ENCODE results near the gene TDRD7. TPM values are rescaled to one million over a fixed set of nuclear protein-coding genes. Genes with fewer than 3 reads are reported as not detected.

TDRD7 gene
- total and polyA plus RNA-seq, 4 donors, result 12.1 to 20.6 (median 15.1) TPM

DNA sequence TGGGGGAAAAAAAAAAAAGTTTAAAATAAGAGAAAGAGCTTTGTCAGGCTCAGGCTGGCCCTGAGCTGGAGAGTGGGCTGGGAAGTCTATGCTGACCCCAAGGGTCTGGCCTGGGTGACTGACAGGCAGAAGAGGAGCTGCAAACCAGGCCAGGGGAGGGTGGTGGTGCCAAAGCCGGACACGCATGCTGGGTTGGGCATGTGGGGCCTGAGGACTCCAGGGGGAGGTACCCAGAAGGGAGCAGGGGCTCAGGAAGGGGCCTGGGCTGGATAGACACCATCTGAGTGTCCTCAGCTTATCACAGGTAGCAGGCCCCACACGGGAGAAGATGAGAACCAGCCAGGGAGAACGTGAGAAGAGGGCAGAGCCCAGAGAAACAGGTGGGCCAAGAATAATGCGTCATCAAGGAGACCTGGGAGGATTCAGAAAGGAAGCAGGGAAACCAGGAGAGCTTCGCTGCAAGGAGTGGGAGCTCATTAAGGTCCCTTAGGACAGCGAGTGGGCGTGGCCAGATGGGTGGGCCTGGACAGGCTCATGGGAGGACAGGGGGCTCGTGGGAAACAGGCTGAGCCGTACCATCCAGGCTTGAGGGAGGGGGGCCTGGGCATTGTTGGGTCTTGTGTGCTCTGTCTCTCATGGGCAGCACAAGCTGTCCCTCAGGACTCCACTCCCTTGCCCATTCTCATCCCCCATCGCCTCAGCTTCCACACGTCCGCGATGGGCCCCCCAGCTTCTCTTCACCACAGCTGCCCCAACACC lies 105.6 kb downstream of the TDRD7 start:
- H3K4me3 ChIP-seq (ENCODE audit: low read depth, low read length), result no peak overlapping the region
- H3K4me1 ChIP-seq (ENCODE audit: control insufficient read depth, insufficient read depth, low read length), result peaks cover 15% of the 10 kb centered on the region
- WGBS (ENCODE audit: insufficient coverage), result 84% methylated on average over 10 of the region's 14 CpGs
- no peak overlapping the region for H3K27ac ChIP-seq (ENCODE audit: low read depth, low read length)
- no peaks in the 10 kb centered on the region for H3K9me3 ChIP-seq (ENCODE audit: control insufficient read depth, insufficient read depth, low read length)
- H3K36me3 ChIP-seq (ENCODE audit: control insufficient read depth, insufficient read depth, low read length), result peaks cover 3% of the 10 kb centered on the region
- no peak for DNase-seq (ENCODE audit: low read depth in 4 of 6, low spot score in 6 of 6)
- H3K27me3 ChIP-seq (ENCODE audit: control insufficient read depth, insufficient read depth, low read length), result peaks cover 2% of the 10 kb centered on the region

DNA sequence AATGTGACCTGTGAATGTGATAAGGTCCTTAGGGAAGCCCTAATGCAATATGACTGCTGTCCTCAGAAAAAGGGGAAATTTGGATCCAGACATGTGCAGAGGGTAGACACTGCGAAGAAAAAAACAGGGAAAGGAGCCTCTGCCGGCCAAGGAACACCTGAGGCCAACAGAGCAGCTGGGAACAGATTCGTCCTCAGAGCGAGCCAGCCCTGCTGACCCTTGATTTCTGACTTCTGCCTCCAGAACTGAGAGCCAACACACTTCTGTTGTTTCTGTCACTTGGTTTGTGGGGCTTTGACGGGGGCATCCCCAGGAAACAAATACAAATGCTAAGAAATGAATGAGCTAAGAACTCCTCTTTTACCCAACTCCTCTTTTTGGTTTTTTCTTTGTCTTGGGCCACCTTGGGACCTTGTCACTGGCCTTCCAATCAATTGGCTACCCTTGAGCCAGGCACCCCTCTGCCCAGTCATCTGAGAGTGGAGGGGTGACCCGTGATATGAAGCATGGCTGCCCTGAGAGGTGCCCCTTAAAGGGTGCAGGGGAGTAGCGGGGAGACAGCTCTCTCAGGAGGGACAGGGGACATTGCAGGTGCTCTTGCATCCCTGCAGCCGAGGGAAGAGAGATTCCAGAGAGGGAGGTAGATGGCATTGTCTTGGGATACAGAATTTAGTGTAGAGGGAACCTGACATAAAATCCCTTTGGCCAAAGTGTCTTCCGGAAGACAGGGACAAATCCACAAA lies 106.4 kb downstream of the TDRD7 start:
- H3K27me3 ChIP-seq (ENCODE audit: control insufficient read depth, insufficient read depth, low read length), result peaks cover 2% of the 10 kb centered on the region
- peaks cover 15% of the 10 kb centered on the region for H3K4me1 ChIP-seq (ENCODE audit: control insufficient read depth, insufficient read depth, low read length)
- DNase-seq (ENCODE audit: low read depth in 4 of 6, low spot score in 6 of 6), result no peak
- WGBS (ENCODE audit: insufficient coverage), result 95% methylated on average over 7 of the region's 9 CpGs
- peaks cover 3% of the 10 kb centered on the region for H3K36me3 ChIP-seq (ENCODE audit: control insufficient read depth, insufficient read depth, low read length)
- no peak overlapping the region for H3K27ac ChIP-seq (ENCODE audit: low read depth, low read length)
- no peaks in the 10 kb centered on the region for H3K9me3 ChIP-seq (ENCODE audit: control insufficient read depth, insufficient read depth, low read length)
- no peak overlapping the region for H3K4me3 ChIP-seq (ENCODE audit: low read depth, low read length)

GRCh38 chr9:97518909-97519307 lies 107.0 kb downstream of the TDRD7 start:
- no peaks in the 10 kb centered on the region for H3K9me3 ChIP-seq (ENCODE audit: control insufficient read depth, insufficient read depth, low read length)
- no peak overlapping the region for H3K4me3 ChIP-seq (ENCODE audit: low read depth, low read length)
- peak in 2 of 6 donors; percentile 30 to 78 for DNase-seq (ENCODE audit: low read depth in 4 of 6, low spot score in 6 of 6)
- H3K27ac ChIP-seq (ENCODE audit: low read depth, low read length), result no peak overlapping the region
- 40% methylated on average over 5 of the region's 6 CpGs for WGBS (ENCODE audit: insufficient coverage)
- peaks cover 15% of the 10 kb centered on the region for H3K4me1 ChIP-seq (ENCODE audit: control insufficient read depth, insufficient read depth, low read length)
- H3K36me3 ChIP-seq (ENCODE audit: control insufficient read depth, insufficient read depth, low read length), result peaks cover 3% of the 10 kb centered on the region
- H3K27me3 ChIP-seq (ENCODE audit: control insufficient read depth, insufficient read depth, low read length), result peaks cover 2% of the 10 kb centered on the region

- WGBS (ENCODE audit: insufficient coverage), result 94% methylated on average over 8 of the region's 11 CpGs
- Histone ChIP-seq H3K4me1 (ENCODE audit: control insufficient read depth, insufficient read depth, low read length) (peaks cover 15% of the 10 kb centered on the region), H3K27ac (ENCODE audit: low read depth, low read length) (no peak overlapping the region)
These were observed 107.6 kb downstream of the TDRD7 start for GRCh38 chr9:97519441-97519970.

DNA sequence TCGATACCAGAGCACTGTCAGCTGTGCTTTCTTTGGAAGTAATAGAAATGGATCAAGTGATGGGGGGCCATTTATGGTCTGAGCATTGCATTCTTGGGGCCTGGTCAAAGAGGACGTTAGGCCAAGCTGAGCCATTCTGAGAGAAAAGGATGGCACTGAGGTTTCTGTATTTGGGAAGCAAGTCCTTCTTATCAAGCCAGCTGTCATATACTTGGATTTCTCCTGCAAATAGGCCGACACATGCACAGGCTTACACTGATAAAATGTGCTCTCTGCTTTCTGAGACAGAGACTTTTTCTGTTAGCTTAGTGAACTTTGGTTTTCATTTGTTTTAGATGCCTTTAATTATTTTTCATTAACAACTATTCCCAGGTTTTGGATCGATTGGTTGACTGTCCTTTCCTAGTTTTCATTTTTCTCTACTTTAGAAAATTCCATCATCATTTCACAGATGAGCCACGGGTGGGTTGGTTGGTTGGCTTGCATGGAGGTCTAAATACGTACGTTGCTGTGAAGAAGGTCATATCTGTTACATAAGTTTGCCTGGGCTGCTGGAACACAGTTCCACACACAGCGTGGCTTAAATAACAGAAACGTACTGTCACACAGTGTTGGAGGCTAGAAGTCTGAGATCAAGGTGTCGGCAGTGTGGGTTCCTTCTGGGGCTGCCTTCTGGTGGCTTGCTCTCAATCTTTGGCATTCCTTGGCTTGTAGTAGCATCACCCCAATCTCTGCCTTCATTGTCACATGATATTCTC lies 109.9 kb downstream of the TDRD7 start:
- peaks cover 15% of the 10 kb centered on the region for H3K4me1 ChIP-seq (ENCODE audit: control insufficient read depth, insufficient read depth, low read length)
- H3K36me3 ChIP-seq (ENCODE audit: control insufficient read depth, insufficient read depth, low read length), result peaks cover 3% of the 10 kb centered on the region
- peaks cover 2% of the 10 kb centered on the region for H3K27me3 ChIP-seq (ENCODE audit: control insufficient read depth, insufficient read depth, low read length)
- 91% methylated on average over 7 of the region's 10 CpGs for WGBS (ENCODE audit: insufficient coverage)
- H3K9me3 ChIP-seq (ENCODE audit: control insufficient read depth, insufficient read depth, low read length), result no peaks in the 10 kb centered on the region
- no peak for DNase-seq (ENCODE audit: low read depth in 4 of 6, low spot score in 6 of 6)
- H3K27ac ChIP-seq (ENCODE audit: low read depth, low read length), result no peak overlapping the region
- no peak overlapping the region for H3K4me3 ChIP-seq (ENCODE audit: low read depth, low read length)

More at GRCh38 chr9:97519441-97519970, 107.6 kb downstream of the TDRD7 start:
- Histone ChIP-seq H3K9me3 (ENCODE audit: control insufficient read depth, insufficient read depth, low read length) (no peaks in the 10 kb centered on the region), H3K27me3 (ENCODE audit: control insufficient read depth, insufficient read depth, low read length) (peaks cover 2% of the 10 kb centered on the region), H3K36me3 (ENCODE audit: control insufficient read depth, insufficient read depth, low read length) (peaks cover 3% of the 10 kb centered on the region), H3K4me3 (ENCODE audit: low read depth, low read length) (no peak overlapping the region)
- DNase-seq (ENCODE audit: low read depth in 4 of 6, low spot score in 6 of 6), result no peak

GRCh38 chr9:97524424-97524823 lies 112.5 kb downstream of the TDRD7 start:
- no peaks in the 10 kb centered on the region for H3K9me3 ChIP-seq (ENCODE audit: control insufficient read depth, insufficient read depth, low read length)
- peaks cover 13% of the 10 kb centered on the region for H3K4me1 ChIP-seq (ENCODE audit: control insufficient read depth, insufficient read depth, low read length)
- 100% methylated on average over 1 of the region's 4 CpGs for WGBS (ENCODE audit: insufficient coverage)
- H3K36me3 ChIP-seq (ENCODE audit: control insufficient read depth, insufficient read depth, low read length), result peaks cover 8% of the 10 kb centered on the region
- H3K27me3 ChIP-seq (ENCODE audit: control insufficient read depth, insufficient read depth, low read length), result no peaks in the 10 kb centered on the region
- no peak overlapping the region for H3K27ac ChIP-seq (ENCODE audit: low read depth, low read length)
- H3K4me3 ChIP-seq (ENCODE audit: low read depth, low read length), result no peak overlapping the region
- no peak for DNase-seq (ENCODE audit: low read depth in 4 of 6, low spot score in 6 of 6)

DNA sequence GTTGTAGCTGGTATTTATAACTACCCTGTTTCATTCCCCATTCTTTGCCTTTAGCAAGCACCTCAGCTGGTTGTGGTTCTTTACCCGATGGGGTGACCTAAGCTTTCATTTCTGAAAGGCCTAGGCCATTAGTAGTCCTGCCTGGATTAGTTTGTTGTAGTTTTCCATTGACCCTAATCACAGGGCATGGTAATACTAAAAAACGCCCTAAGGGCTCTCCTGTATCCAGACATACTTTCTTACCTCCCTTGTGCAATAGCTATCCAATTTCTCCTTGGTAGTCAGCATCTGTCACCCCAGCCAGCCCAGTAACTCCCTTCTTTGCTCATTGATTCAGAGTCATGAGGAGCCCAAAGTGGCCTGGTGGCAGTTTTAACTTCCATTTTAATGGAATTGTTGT lies 113.6 kb downstream of the TDRD7 start:
- Histone ChIP-seq H3K36me3 (ENCODE audit: control insufficient read depth, insufficient read depth, low read length) (peaks cover 8% of the 10 kb centered on the region), H3K4me3 (ENCODE audit: low read depth, low read length) (no peak overlapping the region), H3K9me3 (ENCODE audit: control insufficient read depth, insufficient read depth, low read length) (no peaks in the 10 kb centered on the region), H3K4me1 (ENCODE audit: control insufficient read depth, insufficient read depth, low read length) (peaks cover 11% of the 10 kb centered on the region), H3K27ac (ENCODE audit: low read depth, low read length) (no peak overlapping the region), H3K27me3 (ENCODE audit: control insufficient read depth, insufficient read depth, low read length) (no peaks in the 10 kb centered on the region)
- no peak for DNase-seq (ENCODE audit: low read depth in 4 of 6, low spot score in 6 of 6)
- WGBS (ENCODE audit: insufficient coverage), result 100% methylated on average over 1 of the region's 2 CpGs

GRCh38 chr9:97526895-97527575 lies 115.1 kb downstream of the TDRD7 start:
- no peaks in the 10 kb centered on the region for H3K27me3 ChIP-seq (ENCODE audit: control insufficient read depth, insufficient read depth, low read length)
- no peak overlapping the region for H3K4me3 ChIP-seq (ENCODE audit: low read depth, low read length)
- no peak overlapping the region for H3K27ac ChIP-seq (ENCODE audit: low read depth, low read length)
- 76% methylated on average over 7 of the region's 7 CpGs for WGBS (ENCODE audit: insufficient coverage)
- peaks cover 11% of the 10 kb centered on the region for H3K4me1 ChIP-seq (ENCODE audit: control insufficient read depth, insufficient read depth, low read length)
- no peaks in the 10 kb centered on the region for H3K9me3 ChIP-seq (ENCODE audit: control insufficient read depth, insufficient read depth, low read length)
- no peak for DNase-seq (ENCODE audit: low read depth in 4 of 6, low spot score in 6 of 6)
- H3K36me3 ChIP-seq (ENCODE audit: control insufficient read depth, insufficient read depth, low read length), result peaks cover 8% of the 10 kb centered on the region

Data from spinal cord (tissue), 10 donors.